Esophagus squamous epithelium (tissue), 4 donors: ENCODE measurements around the gene PPP1R3C.

Experiments
- POLR2A ChIP-seq, 4 donors: fragments of 450-650 bp; IDR thresholded peaks; one replicate each; pipeline ENCODE4 v1.6.1; 2017; ENCODE audit warnings: antibody characterized with exemption in 4 of 4, mild to moderate bottlenecking in 4 of 4, moderate library complexity in 3 of 4
- TF ChIP-seq, protein P1 (sequence below), 6 experiments: fragments of 450-650 bp in 4 of 6; fragments of 200-600 bp in 2 of 6; sonication (generic) in 2 of 6; IDR thresholded peaks; one replicate each; pipeline ENCODE4 v1.5.1; 2016 to 2019; ENCODE audit warnings: antibody characterized with exemption in 6 of 6, mild to moderate bottlenecking in 4 of 6, moderate library complexity in 4 of 6

GRCh38 chr10:91610444-91610843 is 22.4 kb downstream of the PPP1R3C start:
- TF ChIP-seq, protein P1, sequence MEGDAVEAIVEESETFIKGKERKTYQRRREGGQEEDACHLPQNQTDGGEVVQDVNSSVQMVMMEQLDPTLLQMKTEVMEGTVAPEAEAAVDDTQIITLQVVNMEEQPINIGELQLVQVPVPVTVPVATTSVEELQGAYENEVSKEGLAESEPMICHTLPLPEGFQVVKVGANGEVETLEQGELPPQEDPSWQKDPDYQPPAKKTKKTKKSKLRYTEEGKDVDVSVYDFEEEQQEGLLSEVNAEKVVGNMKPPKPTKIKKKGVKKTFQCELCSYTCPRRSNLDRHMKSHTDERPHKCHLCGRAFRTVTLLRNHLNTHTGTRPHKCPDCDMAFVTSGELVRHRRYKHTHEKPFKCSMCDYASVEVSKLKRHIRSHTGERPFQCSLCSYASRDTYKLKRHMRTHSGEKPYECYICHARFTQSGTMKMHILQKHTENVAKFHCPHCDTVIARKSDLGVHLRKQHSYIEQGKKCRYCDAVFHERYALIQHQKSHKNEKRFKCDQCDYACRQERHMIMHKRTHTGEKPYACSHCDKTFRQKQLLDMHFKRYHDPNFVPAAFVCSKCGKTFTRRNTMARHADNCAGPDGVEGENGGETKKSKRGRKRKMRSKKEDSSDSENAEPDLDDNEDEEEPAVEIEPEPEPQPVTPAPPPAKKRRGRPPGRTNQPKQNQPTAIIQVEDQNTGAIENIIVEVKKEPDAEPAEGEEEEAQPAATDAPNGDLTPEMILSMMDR (IDR thresholded peaks at IDR 0.05) = no peak
- TF ChIP-seq POLR2A (IDR thresholded peaks at IDR 0.05) = no peak
